GM12872 (cell line): ENCODE data around the gene SLC24A4.

ENCODE experiments used
- CTCF ChIP-seq: IDR thresholded peaks from 3 replicates; pipeline ENCODE4 v1.5.1; 2011; ENCODE audit warnings: low read depth, mild to moderate bottlenecking, low read length, moderate library complexity; ENCODE audit not compliant: insufficient read depth

Gene SLC24A4

GRCh38 chr14:92459950-92460421, 137.0 kb downstream of the SLC24A4 start:
- TF ChIP-seq CTCF, result no peak

GRCh38 chr14:92460541-92460915, 137.6 kb downstream of the SLC24A4 start:
- TF ChIP-seq CTCF, result no peak

GRCh38 chr14:92460916-92461579, 138.1 kb downstream of the SLC24A4 start:
- TF ChIP-seq CTCF, result no peak

GRCh38 chr14:92461891-92462290, 138.9 kb downstream of the SLC24A4 start:
- TF ChIP-seq CTCF, result no peak

GRCh38 chr14:92462568-92462967, 139.6 kb downstream of the SLC24A4 start:
- no peak for TF ChIP-seq CTCF

GRCh38 chr14:92463141-92463540, 140.2 kb downstream of the SLC24A4 start:
- no peak for TF ChIP-seq CTCF

- no peak for TF ChIP-seq CTCF
These were observed 141.2 kb downstream of the SLC24A4 start for GRCh38 chr14:92464156-92464555.
